ENCODE data around the gene RASA4B.

Gene RASA4B

GRCh38 chr7:102473271-102473991 is 44.1 kb downstream of the RASA4B start:
- Histone ChIP-seq H3K27ac (replicated peaks) (no peak overlapping the region), H3K4me3 (replicated peaks; ENCODE audit: insufficient read depth, low read length) (no peak overlapping the region), H3K27me3 (ENCODE audit: insufficient read depth, poor library complexity, severe bottlenecking) (no peaks in the 10 kb centered on the region)
- TF ChIP-seq POLR2AphosphoS5 (IDR thresholded peaks at IDR 0.05; ENCODE audit: low read depth) (no peak), SPI1 (IDR thresholded peaks at IDR 0.05; ENCODE audit: borderline replicate concordance, low read depth) (no peak), GABPA (IDR thresholded peaks at IDR 0.05; ENCODE audit: low read depth) (no peak)
- TF ChIP-seq, protein P1, sequence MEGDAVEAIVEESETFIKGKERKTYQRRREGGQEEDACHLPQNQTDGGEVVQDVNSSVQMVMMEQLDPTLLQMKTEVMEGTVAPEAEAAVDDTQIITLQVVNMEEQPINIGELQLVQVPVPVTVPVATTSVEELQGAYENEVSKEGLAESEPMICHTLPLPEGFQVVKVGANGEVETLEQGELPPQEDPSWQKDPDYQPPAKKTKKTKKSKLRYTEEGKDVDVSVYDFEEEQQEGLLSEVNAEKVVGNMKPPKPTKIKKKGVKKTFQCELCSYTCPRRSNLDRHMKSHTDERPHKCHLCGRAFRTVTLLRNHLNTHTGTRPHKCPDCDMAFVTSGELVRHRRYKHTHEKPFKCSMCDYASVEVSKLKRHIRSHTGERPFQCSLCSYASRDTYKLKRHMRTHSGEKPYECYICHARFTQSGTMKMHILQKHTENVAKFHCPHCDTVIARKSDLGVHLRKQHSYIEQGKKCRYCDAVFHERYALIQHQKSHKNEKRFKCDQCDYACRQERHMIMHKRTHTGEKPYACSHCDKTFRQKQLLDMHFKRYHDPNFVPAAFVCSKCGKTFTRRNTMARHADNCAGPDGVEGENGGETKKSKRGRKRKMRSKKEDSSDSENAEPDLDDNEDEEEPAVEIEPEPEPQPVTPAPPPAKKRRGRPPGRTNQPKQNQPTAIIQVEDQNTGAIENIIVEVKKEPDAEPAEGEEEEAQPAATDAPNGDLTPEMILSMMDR (IDR thresholded peaks at IDR 0.05; ENCODE audit: insufficient read depth, low read length) = no peak
- TF ChIP-seq, protein P2, sequence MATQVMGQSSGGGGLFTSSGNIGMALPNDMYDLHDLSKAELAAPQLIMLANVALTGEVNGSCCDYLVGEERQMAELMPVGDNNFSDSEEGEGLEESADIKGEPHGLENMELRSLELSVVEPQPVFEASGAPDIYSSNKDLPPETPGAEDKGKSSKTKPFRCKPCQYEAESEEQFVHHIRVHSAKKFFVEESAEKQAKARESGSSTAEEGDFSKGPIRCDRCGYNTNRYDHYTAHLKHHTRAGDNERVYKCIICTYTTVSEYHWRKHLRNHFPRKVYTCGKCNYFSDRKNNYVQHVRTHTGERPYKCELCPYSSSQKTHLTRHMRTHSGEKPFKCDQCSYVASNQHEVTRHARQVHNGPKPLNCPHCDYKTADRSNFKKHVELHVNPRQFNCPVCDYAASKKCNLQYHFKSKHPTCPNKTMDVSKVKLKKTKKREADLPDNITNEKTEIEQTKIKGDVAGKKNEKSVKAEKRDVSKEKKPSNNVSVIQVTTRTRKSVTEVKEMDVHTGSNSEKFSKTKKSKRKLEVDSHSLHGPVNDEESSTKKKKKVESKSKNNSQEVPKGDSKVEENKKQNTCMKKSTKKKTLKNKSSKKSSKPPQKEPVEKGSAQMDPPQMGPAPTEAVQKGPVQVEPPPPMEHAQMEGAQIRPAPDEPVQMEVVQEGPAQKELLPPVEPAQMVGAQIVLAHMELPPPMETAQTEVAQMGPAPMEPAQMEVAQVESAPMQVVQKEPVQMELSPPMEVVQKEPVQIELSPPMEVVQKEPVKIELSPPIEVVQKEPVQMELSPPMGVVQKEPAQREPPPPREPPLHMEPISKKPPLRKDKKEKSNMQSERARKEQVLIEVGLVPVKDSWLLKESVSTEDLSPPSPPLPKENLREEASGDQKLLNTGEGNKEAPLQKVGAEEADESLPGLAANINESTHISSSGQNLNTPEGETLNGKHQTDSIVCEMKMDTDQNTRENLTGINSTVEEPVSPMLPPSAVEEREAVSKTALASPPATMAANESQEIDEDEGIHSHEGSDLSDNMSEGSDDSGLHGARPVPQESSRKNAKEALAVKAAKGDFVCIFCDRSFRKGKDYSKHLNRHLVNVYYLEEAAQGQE (IDR thresholded peaks at IDR 0.05; ENCODE audit: insufficient replicate concordance, low read depth) = no peak
- no peak for DNase-seq (ENCODE audit: low read depth in 1 of 2, low spot score in 1 of 2)

DNA sequence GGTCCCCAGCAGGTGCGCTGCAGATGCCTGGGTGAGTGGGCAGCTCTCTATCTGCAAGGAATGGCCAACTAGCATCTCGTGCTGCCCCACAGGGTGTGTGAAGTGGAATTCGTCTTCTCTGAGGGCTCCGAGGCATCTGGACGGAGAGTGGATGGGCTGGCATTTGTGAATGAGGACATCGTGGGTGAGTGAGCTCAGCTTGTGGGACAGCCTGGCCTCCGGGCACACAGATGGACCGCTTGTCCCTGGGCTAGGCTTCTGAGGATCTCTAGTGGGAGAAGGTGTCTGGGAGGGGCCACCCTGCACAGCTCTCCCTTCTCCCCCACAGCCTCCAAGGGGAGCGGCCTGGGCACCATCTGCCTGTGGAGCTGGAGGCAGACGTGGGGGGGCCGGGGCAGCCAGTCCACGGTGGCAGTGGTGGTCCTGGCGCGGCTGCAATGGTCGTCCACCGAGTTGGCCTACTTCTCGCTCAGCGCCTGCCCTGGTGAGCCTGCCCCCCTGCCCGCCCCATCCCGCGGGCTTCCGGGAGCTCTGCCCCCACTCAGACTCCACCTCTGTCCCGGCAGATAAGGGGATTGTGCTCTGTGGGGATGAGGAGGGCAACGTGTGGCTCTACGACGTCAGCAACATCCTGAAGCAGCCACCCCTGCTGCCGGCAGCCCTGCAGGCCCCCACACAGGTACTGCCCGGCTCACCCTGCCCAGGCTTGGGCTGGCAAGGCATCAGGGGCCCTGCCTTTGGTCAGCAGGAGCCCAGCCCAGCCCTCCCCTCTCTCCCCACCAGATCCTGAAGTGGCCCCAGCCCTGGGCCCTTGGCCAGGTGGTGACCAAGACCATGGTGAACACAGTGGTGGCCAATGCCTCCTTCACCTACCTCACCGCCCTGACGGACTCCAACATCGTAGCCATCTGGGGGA is 45.2 kb downstream of the RASA4B start:
- H3K4me3 ChIP-seq (replicated peaks; ENCODE audit: insufficient read depth, low read length) = no peak overlapping the region
- H3K27me3 ChIP-seq (ENCODE audit: insufficient read depth, poor library complexity, severe bottlenecking) = no peaks in the 10 kb centered on the region
- H3K27ac ChIP-seq (replicated peaks) = no peak overlapping the region
- no peak for DNase-seq (ENCODE audit: low read depth in 1 of 2, low spot score in 1 of 2)
- TF ChIP-seq SPI1 (IDR thresholded peaks at IDR 0.05; ENCODE audit: borderline replicate concordance, low read depth) (no peak), POLR2AphosphoS5 (IDR thresholded peaks at IDR 0.05; ENCODE audit: low read depth) (no peak), GABPA (IDR thresholded peaks at IDR 0.05; ENCODE audit: low read depth) (no peak)
- TF ChIP-seq, protein P1 (IDR thresholded peaks at IDR 0.05; ENCODE audit: insufficient read depth, low read length) = no peak
- TF ChIP-seq, protein P2 (IDR thresholded peaks at IDR 0.05; ENCODE audit: insufficient replicate concordance, low read depth) = no peak

DNA sequence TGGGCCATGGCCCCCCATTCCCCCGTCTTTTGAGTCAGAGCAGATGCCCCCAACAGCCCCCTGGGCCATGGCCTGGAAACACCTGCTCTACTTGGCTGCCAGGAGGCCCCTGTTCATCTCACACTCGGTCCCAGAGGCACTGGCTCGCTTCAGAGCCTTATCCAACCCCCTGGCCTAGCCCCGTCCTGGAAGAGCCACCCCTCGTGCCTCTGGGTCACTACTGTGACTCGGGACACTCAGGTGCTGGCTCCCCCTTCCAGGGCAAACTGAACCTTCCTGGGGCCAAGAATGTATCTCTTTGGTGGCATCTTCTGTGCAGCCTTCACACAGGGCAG is 45.8 kb downstream of the RASA4B start:
- no peak for TF ChIP-seq SPI1 (IDR thresholded peaks at IDR 0.05; ENCODE audit: borderline replicate concordance, low read depth)
- no peak for TF ChIP-seq GABPA (IDR thresholded peaks at IDR 0.05; ENCODE audit: low read depth)
- TF ChIP-seq, protein P1 (IDR thresholded peaks at IDR 0.05; ENCODE audit: insufficient read depth, low read length) = no peak
- TF ChIP-seq, protein P2 (IDR thresholded peaks at IDR 0.05; ENCODE audit: insufficient replicate concordance, low read depth) = no peak
- TF ChIP-seq POLR2AphosphoS5 (IDR thresholded peaks at IDR 0.05; ENCODE audit: low read depth) = no peak; the same call in 1 of the 2 replicates
- DNase-seq (ENCODE audit: low read depth in 1 of 2, low spot score in 1 of 2) = no peak
- Histone ChIP-seq H3K4me3 (replicated peaks; ENCODE audit: insufficient read depth, low read length) (no peak overlapping the region), H3K27me3 (ENCODE audit: insufficient read depth, poor library complexity, severe bottlenecking) (no peaks in the 10 kb centered on the region), H3K27ac (replicated peaks) (no peak overlapping the region)

Data from HL-60 (cell line).